KMS-11 (cell line): ENCODE results near the gene SHC2.

Experiments used
- H2AFZ ChIP-seq: fragments of 200-600 bp; sonication (generic); 2 replicates; pipeline ENCODE4 v1.6.1; 2016; ENCODE audit warnings: antibody characterized with exemption, mixed run types, low read depth
- H3K27ac ChIP-seq: fragments of 200-600 bp; sonication (generic); 2 replicates; pipeline ENCODE4 v1.6.1; 2016; ENCODE audit warnings: mild to moderate bottlenecking, mixed run types
- H3K27me3 ChIP-seq: fragments of 200-600 bp; sonication (generic); 2 replicates; pipeline ENCODE4 v1.6.1; 2017; ENCODE audit warnings: mild to moderate bottlenecking, low read depth, mixed run types, moderate library complexity; ENCODE audit not compliant: insufficient read depth
- H3K36me3 ChIP-seq: fragments of 200-600 bp; sonication (generic); 2 replicates; pipeline ENCODE4 v1.6.1; 2017; ENCODE audit warnings: mild to moderate bottlenecking, mixed run types; ENCODE audit not compliant: insufficient read depth
- H3K4me1 ChIP-seq: fragments of 200-600 bp; sonication (generic); 2 replicates; pipeline ENCODE4 v1.6.1; 2016; ENCODE audit warnings: mild to moderate bottlenecking, low read depth, mixed run types; ENCODE audit not compliant: poor library complexity, severe bottlenecking
- H3K4me2 ChIP-seq: fragments of 200-600 bp; sonication (generic); 2 replicates; pipeline ENCODE4 v1.7.0; 2016; ENCODE audit warnings: mild to moderate bottlenecking, mixed run types
- H3K4me3 ChIP-seq: fragments of 200-600 bp; sonication (generic); IDR thresholded peaks from 2 replicates; pipeline ENCODE4 v1.6.1; 2017; ENCODE audit warnings: low read depth, low read length, mixed read lengths; ENCODE audit not compliant: insufficient read depth
- H3K79me2 ChIP-seq: fragments of 200-600 bp; sonication (generic); 2 replicates; pipeline ENCODE4 v1.6.1; 2016; ENCODE audit warnings: low read depth, mixed run types; ENCODE audit not compliant: insufficient read depth
- H3K9ac ChIP-seq: fragments of 200-600 bp; sonication (generic); 2 replicates; pipeline ENCODE4 v1.6.1; 2016; ENCODE audit warnings: mild to moderate bottlenecking, mixed run types
- H4K20me1 ChIP-seq: fragments of 200-600 bp; sonication (generic); 2 replicates; pipeline ENCODE4 v1.6.1; 2016; ENCODE audit warnings: mild to moderate bottlenecking, mixed run types; ENCODE audit not compliant: insufficient read depth
- TF ChIP-seq, protein P1 (sequence below): fragments of 200-600 bp; sonication (generic); conservative IDR thresholded peaks from 2 replicates; pipeline ENCODE4 v1.6.1; 2017; ENCODE audit warnings: low read depth, mild to moderate bottlenecking, antibody characterized with exemption, low read length, moderate library complexity, mixed read lengths

SHC2 gene

DNA sequence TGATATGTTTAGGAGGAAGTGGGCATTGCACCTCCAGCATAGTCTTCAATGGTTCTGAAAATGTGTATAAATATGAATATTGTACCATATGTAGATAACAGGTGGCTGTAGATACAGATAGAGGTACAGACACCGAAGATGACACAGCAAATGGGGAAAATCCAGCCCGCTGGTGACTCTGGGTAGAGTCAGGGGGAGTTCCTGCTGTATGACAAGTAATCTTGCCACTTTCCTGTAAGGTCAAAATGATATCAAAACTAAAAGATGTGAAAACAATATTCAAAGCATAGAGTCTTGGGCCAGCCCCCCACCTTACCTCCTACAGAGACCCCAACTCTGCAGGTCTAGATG lies 69.7 kb downstream of the SHC2 start:
- Histone ChIP-seq H4K20me1 (no peaks in the 10 kb centered on the region), H3K79me2 (no peaks in the 10 kb centered on the region), H3K4me2 (no peak overlapping the region), H3K36me3 (no peaks in the 10 kb centered on the region), H3K4me3 (no peak overlapping the region), H2AFZ (no peak overlapping the region), H3K27ac (no peak overlapping the region), H3K4me1 (no peaks in the 10 kb centered on the region), H3K27me3 (peaks cover 28% of the 10 kb centered on the region), H3K9ac (no peak overlapping the region)
- TF ChIP-seq, protein P1, sequence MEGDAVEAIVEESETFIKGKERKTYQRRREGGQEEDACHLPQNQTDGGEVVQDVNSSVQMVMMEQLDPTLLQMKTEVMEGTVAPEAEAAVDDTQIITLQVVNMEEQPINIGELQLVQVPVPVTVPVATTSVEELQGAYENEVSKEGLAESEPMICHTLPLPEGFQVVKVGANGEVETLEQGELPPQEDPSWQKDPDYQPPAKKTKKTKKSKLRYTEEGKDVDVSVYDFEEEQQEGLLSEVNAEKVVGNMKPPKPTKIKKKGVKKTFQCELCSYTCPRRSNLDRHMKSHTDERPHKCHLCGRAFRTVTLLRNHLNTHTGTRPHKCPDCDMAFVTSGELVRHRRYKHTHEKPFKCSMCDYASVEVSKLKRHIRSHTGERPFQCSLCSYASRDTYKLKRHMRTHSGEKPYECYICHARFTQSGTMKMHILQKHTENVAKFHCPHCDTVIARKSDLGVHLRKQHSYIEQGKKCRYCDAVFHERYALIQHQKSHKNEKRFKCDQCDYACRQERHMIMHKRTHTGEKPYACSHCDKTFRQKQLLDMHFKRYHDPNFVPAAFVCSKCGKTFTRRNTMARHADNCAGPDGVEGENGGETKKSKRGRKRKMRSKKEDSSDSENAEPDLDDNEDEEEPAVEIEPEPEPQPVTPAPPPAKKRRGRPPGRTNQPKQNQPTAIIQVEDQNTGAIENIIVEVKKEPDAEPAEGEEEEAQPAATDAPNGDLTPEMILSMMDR = no peak

DNA sequence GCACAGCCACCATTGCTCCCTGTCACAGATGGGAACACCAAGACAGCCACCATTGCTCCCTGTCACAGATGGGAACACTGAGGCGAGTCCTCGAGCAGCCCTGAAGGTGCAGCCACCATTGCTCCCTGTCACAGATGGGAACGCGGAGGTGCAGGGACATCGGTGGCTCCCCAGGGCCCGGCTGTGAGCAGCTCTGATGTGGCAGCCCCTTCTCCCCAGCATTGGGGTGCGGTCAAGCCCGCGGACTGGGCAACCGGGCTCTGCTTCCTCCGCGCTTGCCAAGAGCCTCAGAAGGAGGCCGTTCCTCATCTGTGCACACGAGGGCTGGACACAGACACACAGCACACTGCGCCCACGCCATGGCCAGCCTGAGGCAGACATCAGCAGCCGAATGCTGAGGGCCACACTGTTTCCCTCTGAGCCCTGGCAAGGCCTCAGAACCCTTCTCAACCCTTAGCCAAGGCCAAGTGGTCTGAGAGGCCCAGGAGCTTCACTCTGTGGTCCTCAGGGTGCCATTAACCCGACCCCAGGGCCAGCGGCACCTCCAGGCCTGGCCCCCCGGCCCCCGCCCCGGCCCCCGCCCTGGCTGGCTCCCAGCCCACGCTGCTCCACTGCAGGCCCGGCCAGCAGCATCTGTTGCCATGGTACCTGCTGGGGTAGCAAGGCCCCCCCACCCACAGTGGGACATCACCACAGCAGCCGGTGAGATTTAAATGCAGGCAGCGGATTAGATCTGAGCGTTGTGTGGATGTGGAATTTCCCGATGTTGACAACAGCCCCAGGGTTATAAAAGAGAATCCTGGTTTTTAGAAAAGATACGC lies 70.2 kb downstream of the SHC2 start:
- no peak overlapping the region for H3K4me2 ChIP-seq
- H3K4me3 ChIP-seq = no peak overlapping the region
- no peaks in the 10 kb centered on the region for H3K4me1 ChIP-seq
- H3K36me3 ChIP-seq = no peaks in the 10 kb centered on the region
- no peaks in the 10 kb centered on the region for H3K79me2 ChIP-seq
- peaks cover 34% of the 10 kb centered on the region for H3K27me3 ChIP-seq
- no peak overlapping the region for H3K27ac ChIP-seq
- no peak overlapping the region for H3K9ac ChIP-seq
- TF ChIP-seq, protein P1 = no peak
- H2AFZ ChIP-seq = no peak overlapping the region
- H4K20me1 ChIP-seq = no peaks in the 10 kb centered on the region

DNA sequence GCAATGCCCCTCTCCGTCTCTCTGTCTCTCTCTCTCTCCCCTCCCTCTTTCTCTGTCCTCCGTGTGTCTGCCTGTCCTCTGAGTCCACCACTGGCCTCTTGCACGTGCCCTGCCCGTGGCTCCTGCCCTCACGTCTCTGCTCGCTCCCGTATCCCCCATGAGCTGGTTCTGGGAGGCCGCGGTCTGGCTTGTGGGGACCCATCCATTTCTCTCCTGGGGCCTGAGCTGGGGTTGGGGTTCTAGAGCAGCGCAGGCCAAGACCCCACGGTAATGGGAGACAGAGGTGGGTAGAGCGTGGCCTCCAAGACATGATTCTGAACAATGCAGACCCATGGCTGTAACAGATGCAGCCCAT lies 70.9 kb downstream of the SHC2 start:
- no peaks in the 10 kb centered on the region for H3K79me2 ChIP-seq
- no peaks in the 10 kb centered on the region for H4K20me1 ChIP-seq
- no peak overlapping the region for H3K27ac ChIP-seq
- TF ChIP-seq, protein P1 = no peak
- H3K9ac ChIP-seq = no peak overlapping the region
- no peak overlapping the region for H2AFZ ChIP-seq
- no peak overlapping the region for H3K4me2 ChIP-seq
- H3K27me3 ChIP-seq = peaks cover 38% of the 10 kb centered on the region
- no peak overlapping the region for H3K4me3 ChIP-seq
- no peaks in the 10 kb centered on the region for H3K4me1 ChIP-seq
- H3K36me3 ChIP-seq = no peaks in the 10 kb centered on the region

DNA sequence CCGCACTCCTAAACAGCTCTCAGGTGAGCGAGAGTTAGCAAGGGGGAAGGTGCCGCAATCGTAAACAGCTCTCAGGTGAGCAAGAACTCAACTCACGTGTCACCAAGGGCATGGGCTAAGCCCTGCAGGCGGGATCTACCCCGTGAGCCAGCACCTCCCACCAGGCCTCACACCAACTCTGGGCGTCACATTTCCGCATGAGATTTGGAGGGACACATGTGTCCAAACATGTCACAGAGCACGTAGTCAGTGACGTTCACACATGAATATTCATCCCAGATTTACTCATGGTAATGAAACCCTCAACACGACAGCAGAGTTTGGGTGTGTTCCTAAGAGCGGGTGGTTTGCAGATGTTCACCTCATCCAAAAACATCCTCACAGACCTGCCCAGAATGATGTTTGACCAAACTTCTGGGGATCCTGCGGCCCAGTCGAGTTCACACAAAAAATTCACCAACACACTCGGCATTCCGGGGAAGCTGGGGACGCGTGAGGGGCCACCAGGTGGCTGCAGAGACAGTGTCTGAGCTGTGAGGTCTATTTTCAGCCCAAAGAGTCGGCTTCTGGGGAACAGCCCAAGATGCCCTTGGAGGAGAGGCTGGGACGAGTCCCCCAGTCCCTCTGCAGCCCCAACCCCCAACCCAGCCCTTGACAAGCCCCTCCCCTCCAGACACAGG lies 71.4 kb downstream of the SHC2 start:
- H3K27ac ChIP-seq = no peak overlapping the region
- no peaks in the 10 kb centered on the region for H4K20me1 ChIP-seq
- no peak overlapping the region for H3K4me3 ChIP-seq
- H3K4me2 ChIP-seq = no peak overlapping the region
- H3K36me3 ChIP-seq = no peaks in the 10 kb centered on the region
- H3K27me3 ChIP-seq = peaks cover 40% of the 10 kb centered on the region
- no peak overlapping the region for H3K9ac ChIP-seq
- no peaks in the 10 kb centered on the region for H3K4me1 ChIP-seq
- H2AFZ ChIP-seq = no peak overlapping the region
- TF ChIP-seq, protein P1 = no peak
- H3K79me2 ChIP-seq = no peaks in the 10 kb centered on the region
